ENCODE data around the gene SPSB3.

SPSB3 gene

GRCh38 chr16:1775846-1776671 lies 6.3 kb downstream of the SPSB3 start:
- no peak overlapping the region for H3K27ac ChIP-seq (ENCODE audit: poor library complexity, severe bottlenecking)
- H3K4me3 ChIP-seq (ENCODE audit: severe bottlenecking) = no peak overlapping the region
- no peaks in the 10 kb centered on the region for H3K4me1 ChIP-seq (ENCODE audit: insufficient read depth, poor library complexity, severe bottlenecking)
- no peak for TF ChIP-seq CTCF (IDR thresholded peaks at IDR 0.05; ENCODE audit: poor library complexity, severe bottlenecking)
- no peaks in the 10 kb centered on the region for H3K27me3 ChIP-seq (ENCODE audit: insufficient read depth, poor library complexity, severe bottlenecking)
- ATAC-seq (ENCODE audit: low read depth) = no peak
- DNase-seq (ENCODE audit: low spot score) = no peak
- no peaks in the 10 kb centered on the region for H3K9me3 ChIP-seq (ENCODE audit: severe bottlenecking)
- peaks cover 33% of the 10 kb centered on the region for H3K36me3 ChIP-seq (ENCODE audit: low read depth)

- DNase-seq (ENCODE audit: low spot score) = no peak
- no peaks in the 10 kb centered on the region for H3K27me3 ChIP-seq (ENCODE audit: insufficient read depth, poor library complexity, severe bottlenecking)
- peak overlapping the region; percentile 66 for H3K27ac ChIP-seq (ENCODE audit: poor library complexity, severe bottlenecking)
- ATAC-seq (ENCODE audit: low read depth) = no peak
- no peaks in the 10 kb centered on the region for H3K9me3 ChIP-seq (ENCODE audit: severe bottlenecking)
- H3K4me3 ChIP-seq (ENCODE audit: severe bottlenecking) = no peak overlapping the region
- peaks cover 28% of the 10 kb centered on the region for H3K36me3 ChIP-seq (ENCODE audit: low read depth)
- TF ChIP-seq CTCF (IDR thresholded peaks at IDR 0.05; ENCODE audit: poor library complexity, severe bottlenecking) = no peak
- peaks cover 1% of the 10 kb centered on the region for H3K4me1 ChIP-seq (ENCODE audit: insufficient read depth, poor library complexity, severe bottlenecking)
These were observed 7.1 kb downstream of the SPSB3 start for GRCh38 chr16:1775006-1775845.

GRCh38 chr16:1774448-1774780 lies 8.0 kb downstream of the SPSB3 start:
- ATAC-seq (ENCODE audit: low read depth) (no peak), DNase-seq (ENCODE audit: low spot score) (no peak)
- H3K27ac ChIP-seq (ENCODE audit: poor library complexity, severe bottlenecking) = peak overlapping the region; percentile 66
- peak overlapping the region; percentile 83 for H3K4me3 ChIP-seq (ENCODE audit: severe bottlenecking)
- no peak for TF ChIP-seq CTCF (IDR thresholded peaks at IDR 0.05; ENCODE audit: poor library complexity, severe bottlenecking)
- no peaks in the 10 kb centered on the region for H3K27me3 ChIP-seq (ENCODE audit: insufficient read depth, poor library complexity, severe bottlenecking)
- peaks cover 30% of the 10 kb centered on the region for H3K36me3 ChIP-seq (ENCODE audit: low read depth)
- H3K9me3 ChIP-seq (ENCODE audit: severe bottlenecking) = no peaks in the 10 kb centered on the region
- peaks cover 4% of the 10 kb centered on the region for H3K4me1 ChIP-seq (ENCODE audit: insufficient read depth, poor library complexity, severe bottlenecking)

DNA sequence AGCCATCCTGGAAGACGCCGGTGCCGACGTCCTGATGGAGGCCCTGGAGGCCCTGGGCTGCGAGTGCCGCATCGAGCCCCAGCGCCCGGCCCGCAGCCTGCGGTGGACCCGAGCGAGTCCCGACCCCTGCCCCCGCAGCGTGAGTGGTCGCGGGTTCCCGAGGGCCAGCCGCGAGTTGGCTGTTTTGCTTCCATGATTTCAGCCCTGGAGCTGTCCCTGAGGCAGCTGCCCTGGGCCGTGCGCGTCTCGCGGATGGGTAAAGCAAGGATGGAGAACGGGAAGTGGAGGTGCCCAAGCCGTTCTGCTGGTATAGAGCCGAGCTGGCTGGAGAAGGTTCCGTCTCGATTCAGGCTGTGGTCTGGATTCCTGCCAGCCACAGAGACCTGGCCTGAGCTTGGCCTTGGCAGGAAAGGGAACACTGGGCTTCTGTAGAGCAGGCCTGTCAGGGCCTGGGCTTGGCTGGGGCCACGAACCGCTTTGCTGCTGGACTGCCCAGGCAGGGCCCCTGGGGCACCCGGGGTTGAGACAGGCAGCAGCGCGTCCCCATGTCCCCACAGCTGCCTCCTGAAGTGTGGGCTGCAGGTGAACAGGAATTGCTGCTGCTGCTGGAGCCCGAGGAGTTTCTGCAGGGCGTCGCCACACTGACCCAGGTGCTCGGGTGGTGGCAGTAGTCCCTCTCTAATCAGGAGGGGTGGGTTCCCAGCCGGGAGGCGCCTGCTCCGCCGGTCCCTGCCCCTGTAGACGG lies 8.5 kb downstream of the SPSB3 start:
- peaks cover 30% of the 10 kb centered on the region for H3K36me3 ChIP-seq (ENCODE audit: low read depth)
- H3K4me3 ChIP-seq (ENCODE audit: severe bottlenecking) = peak overlapping the region; percentile 83
- peak; percentile 61 for TF ChIP-seq CTCF (IDR thresholded peaks at IDR 0.05; ENCODE audit: poor library complexity, severe bottlenecking)
- peaks cover 4% of the 10 kb centered on the region for H3K4me1 ChIP-seq (ENCODE audit: insufficient read depth, poor library complexity, severe bottlenecking)
- no peak for DNase-seq (ENCODE audit: low spot score)
- H3K9me3 ChIP-seq (ENCODE audit: severe bottlenecking) = no peaks in the 10 kb centered on the region
- peak overlapping the region; percentile 66 for H3K27ac ChIP-seq (ENCODE audit: poor library complexity, severe bottlenecking)
- no peaks in the 10 kb centered on the region for H3K27me3 ChIP-seq (ENCODE audit: insufficient read depth, poor library complexity, severe bottlenecking)
- ATAC-seq (ENCODE audit: low read depth) = peak; percentile 4

Data from RWPE2 (cell line).